NCI-H2171 treated with DMSO at 0.1 percent for 48 hours (cell line): ENCODE measurements around the gene SH3RF3.

Experiments
- DNase-seq: peaks from one replicate; lab custom pipeline; 2025; lab: John Stamatoyannopoulos, UW

The SH3RF3 gene

GRCh38 chr2:109184368-109184767 lies 55.4 kb downstream of the SH3RF3 start:
- DNase-seq = no peak

- no peak for DNase-seq
Measured at GRCh38 chr2:109185338-109185737, 56.3 kb downstream of the SH3RF3 start.

DNA sequence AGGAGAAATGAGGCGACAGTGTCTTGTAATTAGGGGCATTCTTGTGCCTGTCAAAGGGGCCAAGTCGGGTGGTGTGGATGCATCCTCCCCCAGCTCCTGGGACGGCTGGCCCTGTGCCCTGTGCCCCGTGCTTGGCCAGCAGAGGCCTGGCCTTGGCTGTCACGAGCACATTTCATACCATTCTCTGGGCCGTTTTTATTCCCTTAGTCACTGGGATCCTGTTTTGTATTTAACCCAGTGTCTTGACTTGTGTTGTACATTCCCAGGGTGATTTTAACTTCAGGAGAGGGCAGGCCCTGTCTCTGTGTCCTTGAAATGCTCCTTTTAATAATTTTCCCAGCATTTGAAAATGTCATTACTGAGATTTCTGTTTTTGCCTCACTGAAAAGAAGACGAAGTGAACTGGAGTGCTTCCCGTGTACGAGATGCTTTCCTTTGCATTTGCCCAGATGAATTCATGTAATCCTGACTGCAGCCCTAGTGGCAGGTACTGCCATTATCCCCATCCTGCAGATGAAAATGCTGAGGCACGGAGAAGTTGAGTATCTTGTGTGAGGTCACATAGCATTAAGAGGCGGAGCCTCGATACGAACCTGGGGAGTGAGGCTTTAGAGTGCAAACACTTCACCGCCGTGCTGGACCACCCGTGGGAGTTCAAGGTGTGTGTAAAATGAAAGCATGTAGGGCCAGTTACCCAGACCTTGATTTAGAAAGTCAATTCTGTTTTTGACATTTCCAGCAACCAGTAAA lies 57.0 kb downstream of the SH3RF3 start:
- no peak for DNase-seq

DNA sequence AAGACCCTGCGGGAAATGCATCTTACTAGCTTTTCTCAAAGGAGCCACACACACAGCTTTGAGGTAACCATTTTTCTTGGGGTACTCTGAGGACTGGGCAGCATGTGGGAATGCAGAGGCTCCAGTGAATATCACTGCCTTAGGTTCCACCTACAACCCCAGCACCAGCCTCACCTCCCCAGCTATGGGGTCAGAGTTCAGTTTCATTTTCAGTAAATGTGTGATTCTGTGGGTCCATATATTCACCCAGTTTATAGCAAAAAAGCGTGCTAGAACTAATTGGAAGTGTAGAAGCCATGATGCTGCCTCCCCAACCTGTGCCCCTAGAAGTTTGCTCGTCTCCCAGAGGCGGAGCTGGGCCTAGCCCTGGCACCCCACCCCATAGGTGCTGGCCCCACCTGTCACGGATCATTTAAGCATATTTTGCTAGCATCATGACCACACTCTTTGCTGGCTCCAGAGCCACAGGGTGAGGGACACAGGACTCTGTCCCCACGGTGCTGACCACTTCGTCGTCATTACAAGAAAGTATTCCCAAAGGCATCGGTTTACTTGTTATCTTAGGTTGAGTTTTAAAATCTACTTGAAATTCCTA lies 57.7 kb downstream of the SH3RF3 start:
- no peak for DNase-seq

- DNase-seq = no peak
Measured at GRCh38 chr2:109187711-109188495, 58.9 kb downstream of the SH3RF3 start.

DNA sequence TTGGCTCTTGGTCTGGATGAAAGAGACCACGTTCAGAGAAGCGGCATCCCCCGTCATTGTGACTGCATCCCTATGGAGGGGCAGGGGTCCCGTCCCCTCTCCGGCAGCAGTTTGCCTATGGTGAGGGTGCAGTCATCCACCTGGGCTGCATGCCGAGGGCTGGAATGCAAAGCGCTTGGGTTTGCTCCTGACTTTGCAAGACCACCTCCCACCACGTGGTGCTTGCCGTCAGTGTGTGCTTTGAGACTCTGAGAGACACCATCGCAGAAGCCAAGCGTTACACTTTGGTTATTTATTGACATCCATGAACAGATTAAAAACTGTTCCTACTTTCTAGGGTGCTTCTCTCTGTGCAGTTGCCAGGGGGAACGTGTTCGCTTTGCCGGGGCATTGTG lies 59.5 kb downstream of the SH3RF3 start:
- no peak for DNase-seq

GRCh38 chr2:109188898-109189297 lies 59.9 kb downstream of the SH3RF3 start:
- DNase-seq = no peak

DNA sequence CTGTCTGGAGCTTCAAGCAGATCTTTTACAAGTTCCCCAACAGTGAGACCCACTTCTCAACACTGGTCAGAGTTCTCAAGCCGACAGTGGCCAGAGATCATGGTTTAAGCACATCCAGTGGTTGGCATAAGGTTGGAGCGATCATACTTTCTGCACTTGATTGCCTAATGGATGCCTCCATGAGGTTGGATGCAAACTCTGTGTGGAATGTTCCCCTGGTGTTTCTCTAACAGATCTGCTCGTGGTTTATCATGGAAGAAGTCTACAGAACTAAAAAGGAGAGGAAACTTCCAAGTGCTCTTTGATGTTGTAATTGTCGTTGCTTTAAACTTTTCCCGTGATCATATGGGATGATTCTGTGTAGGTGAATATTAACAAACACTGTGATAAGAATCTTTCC lies 60.7 kb downstream of the SH3RF3 start:
- no peak for DNase-seq

GRCh38 chr2:109193807-109194619 lies 65.0 kb downstream of the SH3RF3 start:
- peak; percentile 66 for DNase-seq

GRCh38 chr2:109194620-109194937 lies 65.6 kb downstream of the SH3RF3 start:
- no peak for DNase-seq

DNA sequence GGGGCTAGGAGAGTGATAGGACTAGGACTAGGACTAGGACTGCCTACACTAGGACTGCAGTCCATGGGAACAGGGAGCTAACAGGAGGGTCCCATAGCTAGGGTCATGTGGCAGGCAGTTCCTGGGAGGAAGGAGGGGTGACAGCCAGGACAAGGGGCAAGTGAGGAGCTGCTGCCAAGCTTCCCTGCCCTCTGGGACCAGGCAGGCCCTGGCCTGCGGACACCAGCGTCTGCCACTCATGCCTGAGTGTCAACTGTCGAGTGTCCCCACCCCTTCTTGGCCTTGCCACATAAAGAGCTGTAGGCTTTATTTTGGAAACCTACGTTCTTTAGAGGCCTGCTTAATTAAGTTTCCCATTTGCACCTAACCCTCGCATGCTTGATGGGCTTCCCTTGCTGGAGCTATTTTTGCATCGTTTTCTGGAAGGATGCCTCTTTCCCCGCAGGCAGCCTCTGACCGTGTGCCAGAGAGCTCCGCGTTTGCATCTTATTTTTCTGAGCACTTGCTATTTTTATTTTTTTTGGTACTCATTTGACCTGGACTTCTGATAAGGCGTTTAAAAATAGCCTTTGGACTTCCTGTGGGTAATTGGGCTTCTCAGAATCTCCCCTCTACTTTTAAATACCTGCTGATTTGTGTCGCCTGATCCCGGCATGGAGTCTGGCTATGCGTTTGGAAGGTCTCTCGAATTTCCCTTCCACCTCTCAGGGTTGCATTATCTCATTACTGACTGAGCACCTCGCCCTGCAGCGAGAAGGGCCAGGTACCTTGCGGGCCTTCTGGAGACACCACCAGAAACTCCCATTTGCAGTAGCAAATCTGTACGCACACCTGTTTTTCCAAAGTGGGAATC lies 66.4 kb downstream of the SH3RF3 start:
- peak; percentile 54 for DNase-seq

GRCh38 chr2:109196081-109196875 lies 67.3 kb downstream of the SH3RF3 start:
- no peak for DNase-seq

- no peak for DNase-seq
Measured at GRCh38 chr2:109197491-109198418, 68.8 kb downstream of the SH3RF3 start.

DNA sequence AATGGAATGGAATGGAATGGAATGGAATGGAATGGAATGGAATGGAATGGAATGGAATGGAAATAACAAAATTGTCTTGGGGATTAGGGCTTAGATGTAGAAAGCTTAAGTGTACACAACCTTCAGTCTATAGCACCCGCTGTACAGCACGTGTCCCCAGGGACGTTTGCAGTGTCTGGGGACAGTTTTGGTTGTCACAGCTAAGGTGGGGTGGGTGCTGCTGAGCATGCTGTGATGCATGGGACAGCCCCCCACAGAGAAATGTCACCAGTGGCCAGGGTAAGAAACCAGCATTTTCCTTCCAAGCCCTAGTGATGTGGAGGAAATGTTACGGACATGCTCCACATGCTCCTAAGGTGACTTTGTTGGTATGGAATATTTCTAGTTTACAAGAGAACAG lies 70.8 kb downstream of the SH3RF3 start:
- no peak for DNase-seq

- no peak for DNase-seq
Measured at GRCh38 chr2:109200616-109201464, 71.8 kb downstream of the SH3RF3 start.

- peak; percentile 63 for DNase-seq
Measured at GRCh38 chr2:109201465-109202327, 72.7 kb downstream of the SH3RF3 start.

GRCh38 chr2:109202486-109202885 lies 73.5 kb downstream of the SH3RF3 start:
- no peak for DNase-seq
